H1 (cell line): ENCODE measurements around the gene CDH10.

ENCODE experiments used
- CBX5 ChIP-seq: fragments of 300-800, 300-1000 bp; sonication (generic); IDR thresholded peaks from 2 replicates; pipeline ENCODE4 v1.7.1; 2016; ENCODE audit warnings: antibody characterized with exemption, low read length, low read depth
- CTCF ChIP-seq, 3 experiments: IDR thresholded peaks; 1 replicate in 2 of 3; 2 replicates in 1 of 3; pipeline versions ENCODE4 v1.5.1 to v1.6.1; 2011; ENCODE audit warnings: low read length in 3 of 3, mild to moderate bottlenecking in 3 of 3, inconsistent platforms in 2 of 3, low read depth in 1 of 3, moderate library complexity in 1 of 3; ENCODE audit not compliant: insufficient read depth in 1 of 3; ENCODE audit errors: control extremely low read depth in 1 of 3
- GABPA ChIP-seq: IDR thresholded peaks from 2 replicates; pipeline ENCODE4 v1.6.1; 2011; ENCODE audit warnings: mild to moderate bottlenecking, low read length, moderate library complexity, borderline replicate concordance; ENCODE audit not compliant: insufficient read depth

- TF ChIP-seq CTCF (IDR thresholded peaks at IDR 0.05; ENCODE audit: control extremely low read depth in 1 of 3, insufficient read depth in 1 of 3, low read depth in 1 of 3, low read length in 3 of 3) (no peak), CBX5 (no peak), GABPA (no peak)
These were observed 21.2 kb downstream of the CDH10 start for GRCh38 chr5:24623624-24624023.
